IMR-90 (cell line): Measurements from ENCODE around the gene TAC4. TPM values are rescaled to one million over a fixed set of nuclear protein-coding genes. Genes with fewer than 3 reads are reported as not detected.

Source experiments
- ATAC-seq: fragments of 200-7000 bp; cut with Tn5 transposase; 2 replicates; pipeline ENCODE4 v1.9.1; 2020; ENCODE audit warnings: low read depth, mild to moderate bottlenecking, moderate library complexity
- BruUV-seq: library from RNA; stranded (reverse); fragments of 400-500 nt; replicated peaks from 2 replicates; lab custom pipeline; 2021; lab: Mats Ljungman, UMichigan
- CTCF ChIA-PET: fragments of 300-600 bp; formaldehyde crosslinking; extraction: SDS; loops from one replicate; lab custom pipeline; 2021; ENCODE audit warnings: antibody characterized with exemption; lab: Yijun Ruan, JAX
- POLR2A ChIA-PET: fragments of 300-600 bp; sonication (Branson Sonifier 250); formaldehyde crosslinking; loops from one replicate; lab custom pipeline; 2022; ENCODE audit warnings: antibody characterized with exemption; ENCODE audit not compliant: unreplicated experiment; lab: Charles Lee
- DNase-seq: peaks from one replicate; pipeline ENCODE4 v3.0.0; 2013
- H2AFZ ChIP-seq: replicated peaks from 2 replicates; pipeline ENCODE3; 2013; ENCODE audit warnings: low read length, mild to moderate bottlenecking; ENCODE audit not compliant: poor library complexity
- H2AK5ac ChIP-seq: 2 replicates; pipeline ENCODE4 v1.6.1; 2013; ENCODE audit warnings: low read depth, low read length, inconsistent platforms
- H2AK9ac ChIP-seq: replicated peaks from 2 replicates; pipeline ENCODE3; 2013; ENCODE audit warnings: mild to moderate bottlenecking, low read depth, low read length, moderate library complexity; ENCODE audit not compliant: poor library complexity
- H2BK120ac ChIP-seq: 2 replicates; pipeline ENCODE4 v1.6.1; 2013; ENCODE audit warnings: low read depth, low read length, inconsistent platforms
- H2BK15ac ChIP-seq: 3 replicates; pipeline ENCODE4 v1.6.1; 2013; ENCODE audit warnings: low read depth, low read length, inconsistent platforms
- H2BK20ac ChIP-seq: 2 replicates; pipeline ENCODE4 v1.6.1; 2013; ENCODE audit warnings: low read depth, mild to moderate bottlenecking, inconsistent platforms, low read length, moderate library complexity
- H2BK5ac ChIP-seq: 2 replicates; pipeline ENCODE4 v1.6.1; 2013; ENCODE audit warnings: mild to moderate bottlenecking, low read depth, low read length, inconsistent platforms; ENCODE audit not compliant: poor library complexity, severe bottlenecking
- H3K14ac ChIP-seq: replicated peaks from 2 replicates; pipeline ENCODE4 v1.6.1; 2013; ENCODE audit warnings: low read depth, low read length, inconsistent platforms
- H3K18ac ChIP-seq: 2 replicates; pipeline ENCODE4 v1.6.1; 2013; ENCODE audit warnings: low read depth, low read length, control low read depth
- H3K23ac ChIP-seq: 2 replicates; pipeline ENCODE4 v1.6.1; 2013; ENCODE audit warnings: low read depth, low read length, inconsistent platforms
- H3K27ac ChIP-seq: 2 replicates; pipeline ENCODE4 v1.5.1; 2013; ENCODE audit warnings: mild to moderate bottlenecking, control low read depth, low read length; ENCODE audit not compliant: insufficient read depth
- H3K27me3 ChIP-seq: 2 replicates; pipeline ENCODE4 v1.6.1; 2013; ENCODE audit warnings: low read length; ENCODE audit not compliant: control insufficient read depth, insufficient read depth
- H3K36me3 ChIP-seq: 2 replicates; pipeline ENCODE4 v1.6.1; 2013; ENCODE audit warnings: low read length, mixed read lengths; ENCODE audit not compliant: control insufficient read depth, insufficient read depth
- H3K4ac ChIP-seq: 2 replicates; pipeline ENCODE4 v1.6.1; 2013; ENCODE audit warnings: low read depth, low read length, inconsistent platforms
- H3K4me1 ChIP-seq: 2 replicates; pipeline ENCODE4 v1.6.1; 2013; ENCODE audit warnings: low read length, mixed read lengths; ENCODE audit not compliant: control insufficient read depth, insufficient read depth
- H3K4me2 ChIP-seq: 2 replicates; pipeline ENCODE4 v1.6.1; 2013; ENCODE audit warnings: low read depth, mild to moderate bottlenecking, control low read depth, low read length, moderate library complexity
- H3K4me3 ChIP-seq: 2 replicates; pipeline ENCODE4 v1.5.1; 2013; ENCODE audit warnings: low read depth, mild to moderate bottlenecking, control low read depth, low read length, moderate library complexity; ENCODE audit not compliant: insufficient read depth
- H3K56ac ChIP-seq: 2 replicates; pipeline ENCODE4 v1.6.1; 2013; ENCODE audit warnings: low read length, inconsistent platforms; ENCODE audit not compliant: insufficient read depth; ENCODE audit errors: extremely low read depth
- H3K79me1 ChIP-seq, 2 experiments: 2 replicates each; pipeline ENCODE4 v1.6.1; 2013; ENCODE audit warnings: low read length in 2 of 2, inconsistent platforms in 1 of 2, low read depth in 1 of 2
- H3K9ac ChIP-seq: 2 replicates; pipeline ENCODE4 v1.6.1; 2013; ENCODE audit warnings: low read depth, low read length, control low read depth
- H3K9me1 ChIP-seq: 2 replicates; pipeline ENCODE4 v1.6.1; 2013; ENCODE audit warnings: low read length, inconsistent platforms; ENCODE audit not compliant: insufficient read depth
- H3K9me3 ChIP-seq: 2 replicates; pipeline ENCODE4 v1.6.1; 2013; ENCODE audit warnings: low read length; ENCODE audit not compliant: control insufficient read depth, insufficient read depth
- H4K20me1 ChIP-seq: 2 replicates; pipeline ENCODE4 v1.6.1; 2013; ENCODE audit warnings: low read length, inconsistent platforms; ENCODE audit not compliant: insufficient read depth
- H4K5ac ChIP-seq: 2 replicates; pipeline ENCODE4 v1.6.1; 2013; ENCODE audit warnings: mild to moderate bottlenecking, low read depth, low read length, control low read depth
- H4K8ac ChIP-seq, 2 experiments: 2 replicates each; pipeline ENCODE4 v1.6.1; 2013; ENCODE audit warnings: low read depth in 2 of 2, low read length in 2 of 2, control low read depth in 1 of 2, inconsistent platforms in 1 of 2
- H4K91ac ChIP-seq: 2 replicates; pipeline ENCODE4 v1.6.1; 2013; ENCODE audit warnings: low read depth, low read length, inconsistent platforms; ENCODE audit not compliant: insufficient read depth
- BHLHE40 ChIP-seq: fragments of 150-350 bp; IDR thresholded peaks from 2 replicates; pipeline ENCODE4 v1.6.1; 2016; ENCODE audit warnings: mild to moderate bottlenecking, low read depth, low read length
- FOS ChIP-seq: fragments of 150-350 bp; IDR thresholded peaks from 2 replicates; pipeline ENCODE4 v1.6.1; 2016; ENCODE audit warnings: low read depth, low read length
- MAZ ChIP-seq: IDR thresholded peaks from 2 replicates; pipeline ENCODE4 v1.6.1; 2012; ENCODE audit warnings: low read depth, mild to moderate bottlenecking, low read length, improper control_type of control experiment, moderate library complexity, borderline replicate concordance
- RCOR1 ChIP-seq: IDR thresholded peaks from 2 replicates; pipeline ENCODE4 v1.6.1; 2012; ENCODE audit warnings: mild to moderate bottlenecking, low read length, improper control_type of control experiment; ENCODE audit not compliant: insufficient replicate concordance
- USF2 ChIP-seq: fragments of 150-350 bp; IDR thresholded peaks from 2 replicates; pipeline ENCODE4 v1.6.1; 2017; ENCODE audit warnings: mild to moderate bottlenecking, antibody characterized with exemption, low read length, low read depth
- WGBS, 2 experiments: methylation state at CpG; one replicate each; pipeline versions ENCODE4 v1.1.5 to v1.1.7; 2013; ENCODE audit warnings: missing lambda C conversion rate in 2 of 2; ENCODE audit not compliant: insufficient read length in 1 of 2; ENCODE audit errors: extremely low coverage in 2 of 2; 5-methylcytosine and 5-hydroxymethylcytosine counted together
- dilution Hi-C: fragments of 300-500 bp; cut with HindIII; formaldehyde crosslinking; loops from one replicate; pipeline ENCODE4 v1.14.3; 2018; ENCODE audit warnings: low sequenced_read_pairs; ENCODE audit not compliant: unreplicated experiment
- in situ Hi-C: fragments of 300-500 bp; cut with MboI; formaldehyde crosslinking; loops from 3 replicates; pipeline ENCODE4 v1.14.3; 2019; ENCODE audit warnings: low sequenced_read_pairs, inconsistent platforms, mixed read lengths
- intact Hi-C: fragments of 100-400 bp; cut with micrococcal nuclease; formaldehyde crosslinking; loops from 2 replicates; pipeline ENCODE4 v1.10.0; 2022
- polyA plus RNA-seq, 3 experiments: library from polyadenylated mRNA; depleted of rRNA; stranded (reverse); fragments of >200 nt; gene quantifications; 2 replicates each; pipeline ENCODE4 v1.2.3, GENCODE V29; 2012; ENCODE audit warnings: low replicate concordance in 1 of 3
- total RNA-seq: library from RNA; depleted of rRNA; stranded (reverse); fragments of >200 nt; gene quantifications from 2 replicates; pipeline ENCODE4 v1.2.3, GENCODE V29; 2012

TAC4 gene
- total and polyA plus RNA-seq, 2 of the 4 experiments (the other 2 are of a cell fraction), result not detected

- Histone ChIP-seq H4K20me1 (peaks cover 7% of the 10 kb centered on the region; the same call in 1 of the 2 replicates), H2BK15ac (no peak overlapping the region), H3K9me1 (peaks cover 8% of the 10 kb centered on the region; the same call in 1 of the 2 replicates), H3K9ac (no peak overlapping the region), H3K79me1 (peaks cover 0 to 30% of the 10 kb centered on the region in 2 experiments; a peak in 2 of 4 replicates), H2BK120ac (no peak overlapping the region), H2AK5ac (no peak overlapping the region), H3K18ac (peak overlapping the region; percentile 16; the same call in 1 of the 2 replicates), H3K36me3 (peaks cover 38% of the 10 kb centered on the region), H3K27me3 (no peaks in the 10 kb centered on the region), H3K23ac (no peak overlapping the region), H4K5ac (no peak overlapping the region), H3K4me2 (no peak overlapping the region), H3K4me3 (no peak overlapping the region), H2AK9ac (no peak overlapping the region), H4K91ac (no peak overlapping the region), H2BK20ac (peak overlapping the region; percentile 29; the same call in 1 of the 2 replicates), H3K56ac (no peak overlapping the region), H4K8ac (no peak overlapping the region), H3K9me3 (no peaks in the 10 kb centered on the region), H3K14ac (no peak overlapping the region), H3K4ac (no peak overlapping the region), H3K27ac (no peak overlapping the region), H2AFZ (no peak overlapping the region), H2BK5ac (peak overlapping the region; percentile 16), H3K4me1 (peaks cover 9% of the 10 kb centered on the region)
- intact Hi-C loops (no loop called here), dilution Hi-C loops (no loop called here), in situ Hi-C loops (no loop called here)
- DNase-seq, result peak; percentile 62
- ChIA-PET POLR2A (no interaction called here), CTCF (no interaction called here)
- TF ChIP-seq BHLHE40, result no peak
- TF ChIP-seq FOS, result no peak
- TF ChIP-seq MAZ, result no peak
- TF ChIP-seq USF2, result no peak
- no peak for TF ChIP-seq RCOR1
- peak; percentile 57 for ATAC-seq
- no TSS peak for BruUV-seq
- no CpG with 5 or more reads among the region's 2 CpGs for WGBS, 2 experiments
Observed at GRCh38 chr17:49825645-49826044, 22.2 kb downstream of the TAC4 start.
